Heart left ventricle (tissue), 13 donors: ENCODE data around the gene CCDC87.

Source experiments
- CTCF ChIP-seq, 12 donors: fragments of 200-600 bp; sonication (generic) in 4 of 12; IDR thresholded peaks; one replicate each; pipeline versions ENCODE4 v1.5.0 to v1.8.0; 2018 to 2022; ENCODE audit warnings: antibody characterized with exemption in 12 of 12, mild to moderate bottlenecking in 5 of 12
- POLR2A ChIP-seq, 2 donors: fragments of 450-650 bp; IDR thresholded peaks; one replicate each; pipeline ENCODE4 v1.6.1; 2017; ENCODE audit warnings: antibody characterized with exemption in 2 of 2, mild to moderate bottlenecking in 2 of 2, moderate library complexity in 2 of 2
- donor health status: ischemic (EF 13 %, LVEDD 7.1; RV severe dilation, severe dysfunction).
- donor health status: DM: no; HTN: yes; CAD: no.
- donor health status: DM: no; HTN: no; CAD: no.
- donor health status: ischemic (EF 25% LVEDD 6.9; RV normal size, moderate dysfunction).
- donor health status: ischemic (EF 25% LVEDD 5.7; RV mildly dilated, moderate dysfunction).
- donor health status: ischemic (EF 35%, LVEDD 5.7; RV mildly dilated, moderate dysfunction).
- donor health status: nonischemic (EF 11% LVEDD 7.7; RV severe dilation, severe dysfunction).
- donor health status: DM: yes; HTN: yes; CAD: no.
- donor health status: PGD.
- donor health status: ischemic (EF 29% LVEDD 5.4; RV normal size, mild dysfunction).
- donor health status: nonischemic (EF 23%, LVEDD 6.1; RV moderate dilation, normal function).

DNA sequence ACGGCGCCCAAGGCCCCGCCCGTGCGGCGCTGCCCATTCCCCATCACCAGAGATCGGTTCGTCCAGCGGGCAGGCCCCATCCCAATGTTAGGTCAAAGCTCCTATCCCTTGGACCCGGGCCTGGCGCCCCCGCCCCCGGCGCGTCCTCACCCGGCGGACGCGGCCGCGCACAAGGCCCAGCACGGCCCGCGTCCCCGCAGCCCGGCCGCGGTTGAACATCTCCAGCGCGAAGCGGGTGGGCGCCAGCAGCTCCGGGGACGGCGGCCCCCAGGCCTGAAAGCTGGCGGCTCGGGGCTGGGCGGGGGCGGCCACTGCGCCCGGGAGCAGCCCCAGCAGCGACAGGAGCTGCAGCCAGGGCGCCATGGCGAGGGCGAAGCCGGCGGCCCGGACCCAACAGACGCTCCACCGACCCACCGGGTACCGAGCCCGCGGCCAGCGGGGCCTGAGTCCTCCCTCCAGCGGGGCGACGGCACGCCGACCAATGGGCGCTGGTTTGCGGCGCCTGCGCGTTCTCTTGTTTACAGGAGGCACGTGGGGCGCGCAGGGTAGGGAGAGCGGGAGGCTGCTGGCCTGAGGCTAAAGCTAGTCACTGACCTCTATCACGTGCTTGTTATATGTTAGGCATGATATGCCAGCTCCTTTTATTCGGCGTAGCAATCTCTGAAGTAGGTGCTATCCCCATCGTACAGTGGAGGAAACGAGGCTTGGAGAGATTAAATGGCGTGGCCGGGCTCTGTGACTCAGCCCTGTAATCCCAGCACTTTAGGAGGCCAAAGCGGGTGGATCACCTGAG is 24.5 kb downstream of the CCDC87 start, which contains the start of gene CTSF:
- TF ChIP-seq POLR2A (IDR thresholded peaks at IDR 0.05) (peak in 1 of 2 donors; percentile 57), CTCF (IDR thresholded peaks at IDR 0.05) (no peak)
